Psoas muscle (tissue), 8 donors: ENCODE results near the gene STX18. TPM values are rescaled to one million over a fixed set of nuclear protein-coding genes. Genes with fewer than 3 reads are reported as not detected.
"Not testable (repeated sequence)": the region's sequence is repeated elsewhere in the genome, so short reads cannot be mapped to it uniquely, and the experiment has no call there.

ENCODE experiments used
- ATAC-seq, 4 donors: fragments of 200-7000 bp; cut with Tn5 transposase; one replicate each; pipeline ENCODE4 v1.9.1; 2020; ENCODE audit warnings: moderate library complexity in 3 of 4, mild to moderate bottlenecking in 2 of 4
- DNase-seq, 2 donors: peaks; one replicate each; pipeline ENCODE4 v3.0.0-alpha.2; 2020
- H3K27ac ChIP-seq: fragments of 200-600 bp; one replicate; pipeline ENCODE4 v1.8.0; 2022
- H3K27me3 ChIP-seq, 3 donors: fragments of 200-600 bp in 1 of 3; one replicate each; pipeline versions ENCODE4 v1.6.1 to v1.8.0; 2013 to 2022; ENCODE audit warnings: low read length in 2 of 3, mild to moderate bottlenecking in 2 of 3, moderate library complexity in 1 of 3; ENCODE audit not compliant: insufficient read depth in 3 of 3
- H3K36me3 ChIP-seq, 2 donors: fragments of 200-600 bp in 1 of 2; one replicate each; pipeline versions ENCODE4 v1.6.1 to v1.8.0; 2013 to 2022; ENCODE audit warnings: low read depth in 1 of 2, mild to moderate bottlenecking in 1 of 2, moderate library complexity in 1 of 2; ENCODE audit not compliant: insufficient read depth in 1 of 2
- H3K4me1 ChIP-seq: fragments of 200-600 bp; one replicate; pipeline ENCODE4 v1.8.0; 2022
- H3K4me3 ChIP-seq: fragments of 200-600 bp; one replicate; pipeline ENCODE4 v1.8.0; 2022; ENCODE audit warnings: mild to moderate bottlenecking
- H3K9me3 ChIP-seq: fragments of 200-600 bp; one replicate; pipeline ENCODE4 v1.8.0; 2022
- WGBS, 3 donors: extraction: QIAGEN DNeasy Blood & Tissue Kit; methylation state at CpG; one replicate each; pipeline versions ENCODE4 v1.1.6 to v1.1.7; 2013; 5-methylcytosine and 5-hydroxymethylcytosine counted together
- intact Hi-C, 2 donors: fragments of 100-400 bp; cut with DNase I; formaldehyde crosslinking; loops; one replicate each; pipeline versions ENCODE4 v1.11.0 to v1.14.2; 2022
- polyA plus RNA-seq, 3 donors: library from polyadenylated mRNA; stranded (reverse); fragments of 200-250 nt; gene quantifications; one replicate each; pipeline ENCODE4 v1.2.3, GENCODE V29; 2013
- total RNA-seq, 4 donors: library from RNA; stranded (reverse); fragmentation: NEBNext Ultra II Directional in 2 of 4; extraction: Animal tissue kit (Norgen Biotek cat#: 25700) in 2 of 4; gene quantifications; one replicate each; pipeline versions ENCODE4 v1.2.1 to v1.2.4, GENCODE V29; 2021 to 2023
- TF ChIP-seq, protein P1 (sequence below): fragments of 200-600 bp; IDR thresholded peaks from one replicate; pipeline ENCODE4 v1.8.0; 2022; ENCODE audit warnings: antibody characterized with exemption
- donor health status: healthy with polysubstance abuse.
- donor health status: DM: no; HTN: no; CAD: no; lungs with moderate emphysema.
- donor health status: Bipolar disorder and iron deficiency.
- donor health status: healthy.
- donor health status: DM: yes; HTN: yes; CAD: no.
- donor health status: DM: no; HTN: no; CAD: no.
- donor health status: DM: no; HTN: no; CAD: no.
- donor health status: DM: yes; HTN: yes; CAD: no.

Gene STX18
- total and polyA plus RNA-seq, 7 donors = 12.1 to 29.7 (median 21.1) TPM

DNA sequence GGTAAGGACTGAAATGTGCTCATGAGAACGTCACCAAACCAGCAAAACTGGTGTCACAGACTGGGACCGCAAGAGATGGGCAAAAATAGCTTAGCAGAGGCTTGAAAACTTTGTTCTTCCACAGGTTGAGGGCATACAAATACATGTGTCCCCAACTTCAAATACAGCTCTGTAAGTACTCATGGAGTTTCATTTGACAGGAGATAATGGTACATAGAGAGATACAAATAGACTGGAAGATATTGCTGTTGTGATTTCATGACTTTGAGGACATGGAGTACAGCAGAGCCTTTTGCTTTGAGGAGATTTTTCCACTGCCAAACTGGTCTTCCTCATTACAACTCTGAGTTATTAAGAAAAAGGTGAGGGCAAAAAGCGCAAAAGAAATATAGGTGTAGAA lies 70.7 kb downstream of the STX18 start:
- DNase-seq (no peak), ATAC-seq (no peak)
- no peak overlapping the region for H3K4me3 ChIP-seq
- no peaks in the 10 kb centered on the region for H3K27me3 ChIP-seq
- H3K27ac ChIP-seq = no peak overlapping the region
- H3K9me3 ChIP-seq = no peaks in the 10 kb centered on the region
- TF ChIP-seq, protein P1, sequence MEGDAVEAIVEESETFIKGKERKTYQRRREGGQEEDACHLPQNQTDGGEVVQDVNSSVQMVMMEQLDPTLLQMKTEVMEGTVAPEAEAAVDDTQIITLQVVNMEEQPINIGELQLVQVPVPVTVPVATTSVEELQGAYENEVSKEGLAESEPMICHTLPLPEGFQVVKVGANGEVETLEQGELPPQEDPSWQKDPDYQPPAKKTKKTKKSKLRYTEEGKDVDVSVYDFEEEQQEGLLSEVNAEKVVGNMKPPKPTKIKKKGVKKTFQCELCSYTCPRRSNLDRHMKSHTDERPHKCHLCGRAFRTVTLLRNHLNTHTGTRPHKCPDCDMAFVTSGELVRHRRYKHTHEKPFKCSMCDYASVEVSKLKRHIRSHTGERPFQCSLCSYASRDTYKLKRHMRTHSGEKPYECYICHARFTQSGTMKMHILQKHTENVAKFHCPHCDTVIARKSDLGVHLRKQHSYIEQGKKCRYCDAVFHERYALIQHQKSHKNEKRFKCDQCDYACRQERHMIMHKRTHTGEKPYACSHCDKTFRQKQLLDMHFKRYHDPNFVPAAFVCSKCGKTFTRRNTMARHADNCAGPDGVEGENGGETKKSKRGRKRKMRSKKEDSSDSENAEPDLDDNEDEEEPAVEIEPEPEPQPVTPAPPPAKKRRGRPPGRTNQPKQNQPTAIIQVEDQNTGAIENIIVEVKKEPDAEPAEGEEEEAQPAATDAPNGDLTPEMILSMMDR = no peak
- WGBS, 3 donors = 98 to 99% (median 98%) methylated on average over 3 of the region's 3 CpGs
- H3K4me1 ChIP-seq = no peaks in the 10 kb centered on the region
- intact Hi-C loops = no loop called here
- H3K36me3 ChIP-seq = peaks cover 12 to 56% of the 10 kb centered on the region in 2 donors

DNA sequence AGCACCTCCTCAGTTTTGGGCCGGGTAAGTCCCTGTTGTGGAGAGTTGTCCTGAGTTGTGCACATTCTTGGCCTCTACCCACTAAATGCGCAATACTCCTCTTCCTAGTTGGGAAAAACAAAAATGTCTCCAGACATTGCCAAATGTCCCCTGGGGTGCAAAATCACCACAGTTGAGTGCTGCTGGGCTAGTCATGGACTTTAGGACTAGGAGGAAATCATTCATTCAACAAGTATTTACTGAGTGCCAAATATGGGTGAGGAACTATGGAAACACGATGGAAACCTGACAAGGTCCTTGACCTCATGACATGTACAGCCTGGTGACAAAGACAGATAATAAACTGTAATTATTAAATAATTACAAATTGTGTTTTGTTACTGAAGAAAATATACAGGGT lies 71.6 kb downstream of the STX18 start:
- peaks cover 12 to 66% of the 10 kb centered on the region in 2 donors for H3K36me3 ChIP-seq

DNA sequence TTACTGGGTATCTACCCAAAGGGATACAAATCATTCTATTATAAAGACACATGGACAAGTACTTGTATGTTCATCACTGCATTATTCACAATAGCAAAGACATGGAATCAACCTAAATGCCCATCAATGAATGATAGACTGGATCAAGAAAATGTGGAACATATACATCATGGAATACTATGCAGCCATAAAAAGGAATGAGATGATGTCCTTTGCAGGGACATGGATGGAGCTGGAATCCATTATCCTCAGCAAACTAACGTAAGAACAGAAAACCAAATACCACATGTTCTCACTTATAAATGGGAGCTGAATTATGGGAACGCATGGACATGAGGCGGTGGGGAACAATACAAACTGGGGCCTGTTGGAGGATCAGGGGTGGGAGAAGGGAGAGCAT lies 76.6 kb downstream of the STX18 start:
- H3K27ac ChIP-seq, H3K4me1 ChIP-seq, H3K4me3 ChIP-seq, DNase-seq, H3K9me3 ChIP-seq, H3K27me3 ChIP-seq, ATAC-seq, intact Hi-C loops: not testable (repeated sequence)
- WGBS, 3 donors = 98 to 100% (median 99%) methylated on average over 3 of the region's 3 CpGs
- peaks cover 6 to 54% of the 10 kb centered on the region in 2 donors for H3K36me3 ChIP-seq

More for the DNA sequence above, 71.6 kb downstream of the STX18 start:
- DNase-seq (no peak), ATAC-seq (no peak)
- no peak overlapping the region for H3K27ac ChIP-seq
- 93 to 95% (median 93%) methylated on average over 3 of the region's 3 CpGs for WGBS, 3 donors
- H3K9me3 ChIP-seq = no peaks in the 10 kb centered on the region
- intact Hi-C loops = no loop called here
- no peaks in the 10 kb centered on the region for H3K27me3 ChIP-seq
- TF ChIP-seq, protein P1 = no peak
- no peaks in the 10 kb centered on the region for H3K4me1 ChIP-seq
- H3K4me3 ChIP-seq = no peak overlapping the region

DNA sequence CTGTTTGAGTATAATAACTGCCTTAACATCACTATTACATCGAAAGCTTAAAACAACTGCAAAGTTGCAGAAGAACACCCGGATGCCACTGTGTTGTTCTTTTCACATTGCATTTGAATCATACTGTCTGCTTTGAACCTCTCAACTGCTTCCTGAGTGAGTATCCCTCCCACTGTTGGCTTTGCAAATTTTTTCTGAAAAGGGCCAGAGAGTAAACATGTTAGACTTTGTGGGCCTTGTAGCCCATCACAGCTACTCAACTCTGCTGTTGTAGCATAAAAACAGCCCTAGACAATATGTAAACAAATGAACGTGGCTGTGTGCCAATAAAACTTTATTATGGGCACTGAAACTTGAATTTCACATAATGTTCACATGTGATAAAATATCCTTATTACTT lies 78.9 kb downstream of the STX18 start:
- H3K9me3 ChIP-seq = no peaks in the 10 kb centered on the region
- H3K36me3 ChIP-seq = peaks cover 3 to 45% of the 10 kb centered on the region in 2 donors
- WGBS, 3 donors = 65 to 68% (median 68%) methylated on average over 3 of the region's 3 CpGs
- DNase-seq (no peak), ATAC-seq (no peak)
- H3K27me3 ChIP-seq = no peaks in the 10 kb centered on the region
- intact Hi-C loops = no loop called here
- no peak overlapping the region for H3K4me3 ChIP-seq
- TF ChIP-seq, protein P1 = no peak
- H3K27ac ChIP-seq = no peak overlapping the region
- H3K4me1 ChIP-seq = no peaks in the 10 kb centered on the region

DNA sequence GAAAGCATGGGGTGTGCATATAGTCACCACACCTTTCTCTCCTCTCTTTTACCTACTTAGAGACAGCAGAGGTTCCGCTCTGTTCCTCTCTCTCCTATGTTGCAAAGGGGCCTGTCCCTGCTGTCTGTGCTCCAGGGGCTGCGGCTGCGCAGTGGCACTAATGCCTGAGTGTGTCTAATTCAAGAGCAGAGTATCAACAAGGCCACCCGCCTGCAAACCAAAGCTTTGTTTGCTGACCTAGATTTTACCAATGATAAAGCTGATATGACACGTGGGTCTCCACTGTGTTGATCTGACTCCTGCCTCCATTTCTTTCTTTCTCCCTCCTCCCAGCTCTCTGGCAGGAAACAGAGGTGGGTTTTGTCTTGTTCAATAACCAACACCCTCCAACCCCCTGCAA lies 80.0 kb downstream of the STX18 start:
- Histone ChIP-seq H3K36me3 (peaks cover 3 to 45% of the 10 kb centered on the region in 2 donors), H3K4me3 (no peak overlapping the region), H3K27me3 (no peaks in the 10 kb centered on the region), H3K9me3 (no peaks in the 10 kb centered on the region), H3K27ac (no peak overlapping the region), H3K4me1 (no peaks in the 10 kb centered on the region)
- WGBS, 3 donors = 87 to 94% (median 91%) methylated on average over 5 of the region's 5 CpGs
- intact Hi-C loops = no loop called here
- TF ChIP-seq, protein P1 = no peak
- DNase-seq = peak in 1 of 2 donors; percentile 20
- no peak for ATAC-seq
